Endodermal cell (in vitro differentiated cells): ENCODE results near the gene LYPD3. TPM values are rescaled to one million over a fixed set of nuclear protein-coding genes. Genes with fewer than 3 reads are reported as not detected.

Experiments used
- DNase-seq: peaks from one replicate; pipeline ENCODE4 v3.0.0-alpha.2; 2017
- H3K27ac ChIP-seq: 2 replicates; pipeline ENCODE4 v1.5.1; 2013; ENCODE audit warnings: mild to moderate bottlenecking, low read depth, low read length, moderate library complexity
- H3K27me3 ChIP-seq: 2 replicates; pipeline ENCODE4 v1.6.1; 2013; ENCODE audit warnings: mild to moderate bottlenecking, low read length, moderate library complexity; ENCODE audit not compliant: insufficient read depth, control insufficient read depth, poor library complexity, severe bottlenecking
- H3K36me3 ChIP-seq: 2 replicates; pipeline ENCODE4 v1.7.0; 2013; ENCODE audit warnings: mild to moderate bottlenecking, low read length, moderate library complexity; ENCODE audit not compliant: control insufficient read depth, insufficient read depth
- H3K4me1 ChIP-seq: one replicate; pipeline ENCODE4 v1.7.0; 2013; ENCODE audit warnings: low read length; ENCODE audit not compliant: control insufficient read depth, insufficient read depth
- H3K4me3 ChIP-seq: 2 replicates; pipeline ENCODE4 v1.5.1; 2013; ENCODE audit warnings: mild to moderate bottlenecking, low read length, moderate library complexity
- H3K9ac ChIP-seq: 2 replicates; pipeline ENCODE4 v1.6.1; 2013; ENCODE audit warnings: mild to moderate bottlenecking, low read length, moderate library complexity; ENCODE audit not compliant: poor library complexity, severe bottlenecking; ENCODE audit errors: extremely low read depth
- H3K9me3 ChIP-seq: 2 replicates; pipeline ENCODE4 v1.6.1; 2013; ENCODE audit warnings: mild to moderate bottlenecking, low read length, moderate library complexity; ENCODE audit not compliant: control insufficient read depth
- H3K27ac Mint-ChIP-seq: 2 replicates; pipeline ENCODE4 v1.8.0; 2020; ENCODE audit warnings: mixed read lengths
- H3K27me3 Mint-ChIP-seq: 2 replicates; pipeline ENCODE4 v1.8.0; 2021; ENCODE audit warnings: mild to moderate bottlenecking, mixed read lengths; ENCODE audit not compliant: insufficient read depth
- H3K36me3 Mint-ChIP-seq: 2 replicates; pipeline ENCODE4 v1.8.0; 2020; ENCODE audit warnings: low read depth, mixed read lengths
- H3K4me1 Mint-ChIP-seq: 2 replicates; pipeline ENCODE4 v1.8.0; 2020; ENCODE audit warnings: mixed read lengths
- H3K4me3 Mint-ChIP-seq: 2 replicates; pipeline ENCODE4 v1.8.0; 2020; ENCODE audit warnings: mild to moderate bottlenecking, moderate library complexity, mixed read lengths
- H3K9me3 Mint-ChIP-seq: 2 replicates; pipeline ENCODE4 v1.8.0; 2020; ENCODE audit warnings: mild to moderate bottlenecking, mixed read lengths
- CTCF ChIP-seq: fragments of 200-600 bp; sonication (generic); conservative IDR thresholded peaks from 2 replicates; pipeline ENCODE4 v1.5.0; 2021; ENCODE audit warnings: antibody characterized with exemption, mild to moderate bottlenecking
- WGBS, 2 experiments: methylation state at CpG; one replicate each; pipeline versions ENCODE4 v1.1.5 to v1.1.7; 2013; ENCODE audit warnings: missing lambda C conversion rate in 2 of 2, mixed read lengths in 1 of 2; ENCODE audit not compliant: insufficient coverage in 1 of 2, insufficient read length in 1 of 2; 5-methylcytosine and 5-hydroxymethylcytosine counted together
- total RNA-seq, 2 donors: library from RNA; stranded (reverse); fragmentation: NEBNext Ultra II Directional in 1 of 2; extraction: Animal tissue kit (Norgen Biotek cat#: 25700) in 1 of 2; gene quantifications; 2 replicates in 1 of 2; 3 replicates in 1 of 2; pipeline ENCODE4 v1.2.1, GENCODE V29; 2021

Gene LYPD3
- total RNA-seq, 2 donors from 2014 or later, result 0.33 to 0.51 TPM

GRCh38 chr19:43499042-43499441 lies 33.6 kb upstream of the LYPD3 start:
- Mint-ChIP-seq H3K4me3 (no peak overlapping the region), H3K4me1 (peaks cover 3% of the 10 kb centered on the region), H3K27me3 (peaks cover 30% of the 10 kb centered on the region), H3K27ac (no peak overlapping the region), H3K9me3 (no peaks in the 10 kb centered on the region), H3K36me3 (peaks cover 6% of the 10 kb centered on the region)
- Histone ChIP-seq H3K27ac (no peak overlapping the region), H3K27me3 (no peaks in the 10 kb centered on the region), H3K4me3 (no peak overlapping the region), H3K4me1 (no peaks in the 10 kb centered on the region), H3K9me3 (no peaks in the 10 kb centered on the region), H3K9ac (no peak overlapping the region), H3K36me3 (no peaks in the 10 kb centered on the region)
- 89 to 90% methylated on average over 3 of the region's 3 CpGs for WGBS, 2 experiments
- DNase-seq, result no peak
- no peak for TF ChIP-seq CTCF

GRCh38 chr19:43498233-43498842 lies 32.9 kb upstream of the LYPD3 start:
- no peak overlapping the region for H3K27ac ChIP-seq
- H3K9me3 ChIP-seq, result no peaks in the 10 kb centered on the region
- H3K4me3 ChIP-seq, result no peak overlapping the region
- H3K36me3 Mint-ChIP-seq, result peaks cover 6% of the 10 kb centered on the region
- no peak overlapping the region for H3K27ac Mint-ChIP-seq
- no peak overlapping the region for H3K9ac ChIP-seq
- peaks cover 24% of the 10 kb centered on the region for H3K27me3 Mint-ChIP-seq
- H3K4me3 Mint-ChIP-seq, result no peak overlapping the region
- no peaks in the 10 kb centered on the region for H3K9me3 Mint-ChIP-seq
- no peaks in the 10 kb centered on the region for H3K4me1 ChIP-seq
- no peaks in the 10 kb centered on the region for H3K4me1 Mint-ChIP-seq
- no peaks in the 10 kb centered on the region for H3K36me3 ChIP-seq
- DNase-seq, result no peak
- TF ChIP-seq CTCF, result no peak
- H3K27me3 ChIP-seq, result no peaks in the 10 kb centered on the region
- WGBS, 2 experiments, result 91 to 94% methylated on average over 4 to 5 of the region's 5 CpGs

GRCh38 chr19:43496960-43497359 lies 31.6 kb upstream of the LYPD3 start:
- H3K4me1 ChIP-seq, result no peaks in the 10 kb centered on the region
- H3K27ac Mint-ChIP-seq, result no peak overlapping the region
- H3K9me3 Mint-ChIP-seq, result no peaks in the 10 kb centered on the region
- no peak overlapping the region for H3K4me3 ChIP-seq
- no peaks in the 10 kb centered on the region for H3K27me3 ChIP-seq
- peaks cover 6% of the 10 kb centered on the region for H3K36me3 Mint-ChIP-seq
- H3K9me3 ChIP-seq, result no peaks in the 10 kb centered on the region
- no peaks in the 10 kb centered on the region for H3K4me1 Mint-ChIP-seq
- no peaks in the 10 kb centered on the region for H3K36me3 ChIP-seq
- WGBS, 2 experiments, result 94% methylated on average over 5 to 7 of the region's 7 CpGs
- H3K27ac ChIP-seq, result no peak overlapping the region
- no peak overlapping the region for H3K4me3 Mint-ChIP-seq
- no peak for DNase-seq
- peaks cover 10% of the 10 kb centered on the region for H3K27me3 Mint-ChIP-seq
- no peak for TF ChIP-seq CTCF
- H3K9ac ChIP-seq, result no peak overlapping the region
